ENCODE data around the gene LHFPL3. TPM values are rescaled to one million over a fixed set of nuclear protein-coding genes. Genes with fewer than 3 reads are reported as not detected.
"Not testable (repeated sequence)": the region's sequence is repeated elsewhere in the genome, so short reads cannot be mapped to it uniquely, and the experiment has no call there.

LHFPL3 gene
- polyA plus RNA-seq, 2 of the 4 experiments (the other 2 are of a cell fraction): not detected

DNA sequence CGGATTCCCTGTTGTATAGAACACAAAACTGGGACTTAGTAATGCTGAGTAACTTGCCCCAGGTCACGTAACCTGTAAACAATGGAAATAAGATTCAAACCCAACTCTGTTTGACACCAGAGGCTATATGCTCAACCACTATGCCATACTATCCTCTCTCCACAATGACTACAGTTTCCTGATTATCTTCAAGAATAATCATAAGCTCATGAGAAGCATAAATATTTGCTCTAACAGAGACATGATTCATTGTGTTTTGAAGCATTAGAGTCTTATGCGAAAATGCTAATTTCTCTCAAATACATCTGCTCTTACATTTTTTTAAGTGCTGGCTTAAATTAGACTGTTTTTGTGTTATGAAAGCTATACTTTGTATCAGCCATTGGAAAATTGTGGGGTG, 241.3 kb downstream of the LHFPL3 start:
- FAIRE-seq (no peak), DNase-seq (ENCODE audit: low read depth in 1 of 2, low spot score in 1 of 2) (no peak), ATAC-seq (no peak)
- no peaks in the 10 kb centered on the region for H3K4me1 ChIP-seq
- no peak overlapping the region for H3K27ac ChIP-seq
- ChIA-PET CTCF (no interaction called here), POLR2A (no interaction called here)
- TF ChIP-seq JUNB (IDR thresholded peaks at IDR 0.05): no peak
- TF ChIP-seq GATA3 (IDR thresholded peaks at IDR 0.05; ENCODE audit: borderline replicate concordance): no peak
- TF ChIP-seq, protein P1, sequence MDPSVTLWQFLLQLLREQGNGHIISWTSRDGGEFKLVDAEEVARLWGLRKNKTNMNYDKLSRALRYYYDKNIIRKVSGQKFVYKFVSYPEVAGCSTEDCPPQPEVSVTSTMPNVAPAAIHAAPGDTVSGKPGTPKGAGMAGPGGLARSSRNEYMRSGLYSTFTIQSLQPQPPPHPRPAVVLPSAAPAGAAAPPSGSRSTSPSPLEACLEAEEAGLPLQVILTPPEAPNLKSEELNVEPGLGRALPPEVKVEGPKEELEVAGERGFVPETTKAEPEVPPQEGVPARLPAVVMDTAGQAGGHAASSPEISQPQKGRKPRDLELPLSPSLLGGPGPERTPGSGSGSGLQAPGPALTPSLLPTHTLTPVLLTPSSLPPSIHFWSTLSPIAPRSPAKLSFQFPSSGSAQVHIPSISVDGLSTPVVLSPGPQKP (IDR thresholded peaks at IDR 0.05; ENCODE audit: low read depth, low read length): no peak
- no peak for TF ChIP-seq MAFK (IDR thresholded peaks at IDR 0.05; ENCODE audit: partially characterized antibody)
- no peak for TF ChIP-seq RNF2 (IDR thresholded peaks at IDR 0.05; ENCODE audit: borderline replicate concordance, low read depth)
- TF ChIP-seq, protein P2, sequence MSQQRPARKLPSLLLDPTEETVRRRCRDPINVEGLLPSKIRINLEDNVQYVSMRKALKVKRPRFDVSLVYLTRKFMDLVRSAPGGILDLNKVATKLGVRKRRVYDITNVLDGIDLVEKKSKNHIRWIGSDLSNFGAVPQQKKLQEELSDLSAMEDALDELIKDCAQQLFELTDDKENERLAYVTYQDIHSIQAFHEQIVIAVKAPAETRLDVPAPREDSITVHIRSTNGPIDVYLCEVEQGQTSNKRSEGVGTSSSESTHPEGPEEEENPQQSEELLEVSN (IDR thresholded peaks at IDR 0.05; ENCODE audit: borderline replicate concordance, low read depth): no peak
- no peak overlapping the region for H3K4me3 ChIP-seq
- no peak overlapping the region for H3K4me2 ChIP-seq
- 7% methylated on average over 3 of the region's 3 CpGs for WGBS (ENCODE audit: missing lambda C conversion rate)
- no peaks in the 10 kb centered on the region for H3K9me3 ChIP-seq

DNA sequence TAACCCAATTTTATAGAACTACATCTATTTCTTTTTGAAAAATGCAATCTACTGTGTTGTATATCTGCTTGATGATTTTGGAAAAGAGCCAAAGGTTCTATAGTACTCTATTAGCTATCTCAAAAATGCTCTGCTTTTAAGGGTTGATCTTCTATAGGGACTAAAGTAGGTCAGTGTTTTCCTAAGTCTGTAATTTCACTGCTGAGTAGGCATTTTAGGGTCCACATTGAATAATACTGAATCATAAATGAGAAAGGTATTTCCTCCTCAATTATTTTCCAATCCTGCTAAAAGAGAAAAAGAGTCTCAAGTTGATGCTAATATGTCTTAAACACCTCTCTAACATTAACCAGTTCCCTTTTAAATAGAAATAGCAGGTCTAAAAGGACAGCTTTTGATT, 244.2 kb downstream of the LHFPL3 start:
- H3K9me3 ChIP-seq: no peaks in the 10 kb centered on the region
- H3K4me1 ChIP-seq: no peaks in the 10 kb centered on the region
- FAIRE-seq: no peak
- ChIA-PET CTCF (no interaction called here), POLR2A (no interaction called here)
- no peak for ATAC-seq
- TF ChIP-seq POLR2AphosphoS2 (conservative IDR thresholded peaks at IDR 0.05; ENCODE audit: low read length) (no peak), MAFK (IDR thresholded peaks at IDR 0.05; ENCODE audit: partially characterized antibody) (peak; percentile 51), KDM5A (IDR thresholded peaks at IDR 0.05) (no peak)
- TF ChIP-seq, protein P3, sequence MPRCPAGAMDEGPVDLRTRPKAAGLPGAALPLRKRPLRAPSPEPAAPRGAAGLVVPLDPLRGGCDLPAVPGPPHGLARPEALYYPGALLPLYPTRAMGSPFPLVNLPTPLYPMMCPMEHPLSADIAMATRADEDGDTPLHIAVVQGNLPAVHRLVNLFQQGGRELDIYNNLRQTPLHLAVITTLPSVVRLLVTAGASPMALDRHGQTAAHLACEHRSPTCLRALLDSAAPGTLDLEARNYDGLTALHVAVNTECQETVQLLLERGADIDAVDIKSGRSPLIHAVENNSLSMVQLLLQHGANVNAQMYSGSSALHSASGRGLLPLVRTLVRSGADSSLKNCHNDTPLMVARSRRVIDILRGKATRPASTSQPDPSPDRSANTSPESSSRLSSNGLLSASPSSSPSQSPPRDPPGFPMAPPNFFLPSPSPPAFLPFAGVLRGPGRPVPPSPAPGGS (IDR thresholded peaks at IDR 0.05): no peak
- H3K4me2 ChIP-seq: no peak overlapping the region
- no peak overlapping the region for H3K27ac ChIP-seq
- no peak overlapping the region for H3K4me3 ChIP-seq
- DNase-seq (ENCODE audit: low read depth in 1 of 2, low spot score in 1 of 2): no peak

- Histone ChIP-seq H3K27ac (no peak overlapping the region), H3K9me3 (no peaks in the 10 kb centered on the region), H3K4me2 (no peak overlapping the region), H3K4me1 (no peaks in the 10 kb centered on the region), H3K4me3 (no peak overlapping the region)
- ATAC-seq: no peak
- DNase-seq (ENCODE audit: low read depth in 1 of 2, low spot score in 1 of 2): no peak
- ChIA-PET CTCF (no interaction called here), POLR2A (no interaction called here)
- 2% methylated on average over 3 of the region's 3 CpGs for WGBS (ENCODE audit: missing lambda C conversion rate)
- FAIRE-seq: no peak
- TF ChIP-seq FOSB (CRISPR knock-in tag; IDR thresholded peaks at IDR 0.05) (no peak), MYC (IDR thresholded peaks at IDR 0.05; ENCODE audit: borderline replicate concordance, low read length) (no peak), NFE2L2 (conservative IDR thresholded peaks at IDR 0.05; ENCODE audit: low read length) (no peak), PHF8 (IDR thresholded peaks at IDR 0.05; ENCODE audit: borderline replicate concordance, low read depth) (no peak), HOXB5 (CRISPR knock-in tag; IDR thresholded peaks at IDR 0.05) (no peak), CHD4 (IDR thresholded peaks at IDR 0.05; ENCODE audit: borderline replicate concordance) (no peak), EHF (CRISPR knock-in tag; IDR thresholded peaks at IDR 0.05) (no peak), EP300 (IDR thresholded peaks at IDR 0.05) (no peak), NPAS2 (CRISPR knock-in tag; IDR thresholded peaks at IDR 0.05; ENCODE audit: borderline replicate concordance) (no peak), HEYL (CRISPR knock-in tag; IDR thresholded peaks at IDR 0.05) (no peak), ATOH8 (CRISPR knock-in tag; IDR thresholded peaks at IDR 0.05; ENCODE audit: low read depth) (no peak), RNF2 (IDR thresholded peaks at IDR 0.05; ENCODE audit: borderline replicate concordance, low read depth) (no peak), HOXB13 (CRISPR knock-in tag; IDR thresholded peaks at IDR 0.05; ENCODE audit: low read depth) (no peak)
- TF ChIP-seq, protein P3 (IDR thresholded peaks at IDR 0.05): no peak
- TF ChIP-seq, protein P1 (IDR thresholded peaks at IDR 0.05; ENCODE audit: low read depth, low read length): no peak
Observed at GRCh38 chr7:104584620-104585019, 256.2 kb downstream of the LHFPL3 start.

GRCh38 chr7:104595591-104595990, 267.2 kb downstream of the LHFPL3 start:
- DNase-seq (ENCODE audit: low read depth in 1 of 2, low spot score in 1 of 2); ATAC-seq; POLR2A ChIA-PET; FAIRE-seq; H3K9me3 ChIP-seq; H3K4me2 ChIP-seq; CTCF ChIA-PET; H3K27ac ChIP-seq; H3K4me3 ChIP-seq; H3K4me1 ChIP-seq: not testable (repeated sequence)
- 0% methylated on average over 5 of the region's 7 CpGs for WGBS (ENCODE audit: missing lambda C conversion rate)
